Lower leg skin (tissue), 4 donors: ENCODE measurements around the gene FRMD1. TPM values are rescaled to one million over a fixed set of nuclear protein-coding genes. Genes with fewer than 3 reads are reported as not detected.

Experiments used
- DNase-seq, 2 donors: peaks; one replicate each; pipeline ENCODE4 v3.0.0-alpha.2; 2019; ENCODE audit warnings: low spot score in 2 of 2
- H3K4me3 ChIP-seq: fragments of 200-600 bp; sonication (generic); 2 replicates; pipeline ENCODE4 v1.5.1; 2017; ENCODE audit warnings: mild to moderate bottlenecking, low read depth; ENCODE audit not compliant: poor library complexity, severe bottlenecking
- POLR2A ChIP-seq, 2 donors: fragments of 450-650 bp; IDR thresholded peaks; one replicate each; pipeline ENCODE4 v1.6.1; 2016 to 2017; ENCODE audit warnings: antibody characterized with exemption in 2 of 2, mild to moderate bottlenecking in 1 of 2, moderate library complexity in 1 of 2
- WGBS, 2 donors: methylation state at CpG; one replicate each; pipeline ENCODE4 v1.1.5; 2018; 5-methylcytosine and 5-hydroxymethylcytosine counted together
- intact Hi-C: fragments of 100-400 bp; cut with DNase I; formaldehyde crosslinking; loops from one replicate; pipeline ENCODE4 v1.15.0; 2023; ENCODE audit warnings: low total_unique reads
- total RNA-seq, 4 donors: library from RNA; depleted of rRNA; stranded (reverse); fragments of >200 nt; gene quantifications; one replicate each; pipeline ENCODE4 v1.1.0, GENCODE V29; 2016
- TF ChIP-seq, protein P1 (sequence below), 3 donors: fragments of 450-650 bp; IDR thresholded peaks; one replicate each; pipeline ENCODE4 v1.5.1; 2016; ENCODE audit warnings: antibody characterized with exemption in 3 of 3, mild to moderate bottlenecking in 3 of 3, moderate library complexity in 2 of 3

Gene FRMD1
- total RNA-seq, 4 donors from 2014 or later = 0.32 to 1.2 (median 0.72) TPM

DNA sequence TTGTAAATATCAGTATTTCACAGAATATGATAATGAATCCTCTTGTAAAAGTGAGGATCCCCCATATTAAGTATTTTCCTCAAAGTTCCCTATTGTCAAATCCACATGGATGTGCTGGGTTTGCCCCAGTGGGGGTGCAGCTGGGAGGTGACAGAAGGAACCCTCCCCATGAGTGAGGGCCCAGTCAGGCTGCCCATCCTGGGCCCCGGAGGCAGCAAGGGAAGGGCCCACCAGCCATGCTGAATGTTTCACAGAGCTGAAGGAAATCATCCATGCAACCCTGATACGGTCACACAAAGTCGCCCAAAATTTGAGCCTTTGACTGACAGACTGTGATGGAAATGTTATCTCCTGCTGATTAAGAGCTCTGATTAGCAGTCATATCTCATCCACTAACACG lies 39.7 kb downstream of the FRMD1 start:
- H3K4me3 ChIP-seq = no peak overlapping the region
- DNase-seq = peak in 1 of 2 donors; percentile 26
- intact Hi-C loops = no loop called here
- TF ChIP-seq, protein P1, sequence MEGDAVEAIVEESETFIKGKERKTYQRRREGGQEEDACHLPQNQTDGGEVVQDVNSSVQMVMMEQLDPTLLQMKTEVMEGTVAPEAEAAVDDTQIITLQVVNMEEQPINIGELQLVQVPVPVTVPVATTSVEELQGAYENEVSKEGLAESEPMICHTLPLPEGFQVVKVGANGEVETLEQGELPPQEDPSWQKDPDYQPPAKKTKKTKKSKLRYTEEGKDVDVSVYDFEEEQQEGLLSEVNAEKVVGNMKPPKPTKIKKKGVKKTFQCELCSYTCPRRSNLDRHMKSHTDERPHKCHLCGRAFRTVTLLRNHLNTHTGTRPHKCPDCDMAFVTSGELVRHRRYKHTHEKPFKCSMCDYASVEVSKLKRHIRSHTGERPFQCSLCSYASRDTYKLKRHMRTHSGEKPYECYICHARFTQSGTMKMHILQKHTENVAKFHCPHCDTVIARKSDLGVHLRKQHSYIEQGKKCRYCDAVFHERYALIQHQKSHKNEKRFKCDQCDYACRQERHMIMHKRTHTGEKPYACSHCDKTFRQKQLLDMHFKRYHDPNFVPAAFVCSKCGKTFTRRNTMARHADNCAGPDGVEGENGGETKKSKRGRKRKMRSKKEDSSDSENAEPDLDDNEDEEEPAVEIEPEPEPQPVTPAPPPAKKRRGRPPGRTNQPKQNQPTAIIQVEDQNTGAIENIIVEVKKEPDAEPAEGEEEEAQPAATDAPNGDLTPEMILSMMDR (IDR thresholded peaks at IDR 0.05) = no peak
- WGBS, 2 donors = 92 to 94% methylated on average over 4 of the region's 4 CpGs

DNA sequence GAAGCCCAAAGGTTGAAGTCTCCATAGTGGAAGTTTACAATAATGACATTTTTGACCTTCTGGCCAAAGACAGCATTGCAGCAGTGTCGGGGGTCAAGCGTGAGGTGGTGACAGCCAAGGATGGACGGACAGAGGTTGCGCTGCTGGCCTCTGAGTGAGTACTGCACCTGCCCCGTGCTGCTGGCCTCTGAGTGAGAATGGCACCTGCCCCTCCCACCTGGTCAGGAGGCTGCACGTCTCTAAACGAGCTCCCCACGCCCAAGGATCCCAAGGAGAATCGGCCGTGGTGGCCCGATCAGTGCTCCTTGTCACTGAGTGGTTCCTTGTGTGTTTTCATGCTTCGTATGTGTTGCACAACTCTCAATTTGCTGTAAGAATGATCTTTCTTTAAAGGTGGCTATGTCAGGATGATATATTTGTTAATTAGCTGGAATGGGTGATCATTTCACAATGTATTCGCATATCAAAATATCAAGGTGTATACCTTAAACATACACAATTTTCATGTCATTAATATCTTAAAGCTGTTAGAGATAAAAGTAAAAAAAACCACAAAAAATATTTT lies 40.4 kb downstream of the FRMD1 start:
- peak in 1 of 2 donors; percentile 78 for DNase-seq
- WGBS, 2 donors = 80 to 93% methylated on average over 13 of the region's 13 CpGs
- TF ChIP-seq, protein P1 (IDR thresholded peaks at IDR 0.05) = no peak
- TF ChIP-seq POLR2A (IDR thresholded peaks at IDR 0.05) = no peak

DNA sequence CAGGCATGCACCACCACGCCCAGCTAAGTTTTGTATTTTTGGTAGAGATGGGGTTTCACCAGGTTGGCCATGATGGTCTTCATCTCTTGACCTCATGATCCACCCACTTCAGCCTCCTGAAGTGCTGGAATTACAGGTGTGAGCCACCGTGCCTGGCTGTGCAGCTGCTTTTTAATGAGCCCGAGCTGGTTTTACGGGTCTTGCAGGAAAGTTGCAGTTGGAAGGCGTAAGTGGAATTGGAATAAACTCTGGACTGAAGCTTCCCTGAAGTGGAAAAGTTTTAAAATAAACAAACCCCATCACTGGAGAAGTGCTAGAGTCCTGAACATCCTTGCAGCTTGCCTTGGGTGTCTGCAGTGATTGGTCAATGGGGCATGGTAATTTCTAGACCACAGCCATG lies 41.2 kb downstream of the FRMD1 start:
- peak in 1 of 2 donors; percentile 69 for DNase-seq
- no peak for TF ChIP-seq POLR2A (IDR thresholded peaks at IDR 0.05)
- TF ChIP-seq, protein P1 (IDR thresholded peaks at IDR 0.05) = no peak
- intact Hi-C loops = no loop called here
- H3K4me3 ChIP-seq = no peak overlapping the region
- WGBS, 2 donors = 59 to 61% methylated on average over 5 of the region's 5 CpGs

More for the DNA sequence above, 40.4 kb downstream of the FRMD1 start:
- H3K4me3 ChIP-seq = no peak overlapping the region
- intact Hi-C loops = no loop called here

DNA sequence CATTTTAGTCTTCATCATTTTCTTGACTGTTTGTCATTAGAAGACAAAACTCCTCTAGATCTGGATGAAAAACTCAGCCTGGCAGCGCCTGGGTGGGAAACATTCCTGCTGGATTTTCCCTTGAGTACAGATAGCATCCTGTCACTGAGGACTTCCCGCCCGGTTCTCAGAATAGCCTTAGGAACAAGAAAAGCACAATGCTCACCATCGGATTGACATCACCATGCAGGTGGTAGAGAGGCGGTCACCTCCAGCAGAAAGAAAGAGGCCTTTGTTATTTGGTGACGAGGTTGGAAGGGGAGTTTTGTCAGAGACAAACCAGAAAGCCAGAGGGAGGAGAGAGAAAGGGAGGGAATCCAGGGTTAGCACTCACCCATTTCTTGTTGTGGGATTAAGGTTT lies 41.8 kb downstream of the FRMD1 start:
- WGBS, 2 donors = 63 to 70% methylated on average over 6 of the region's 6 CpGs

DNA sequence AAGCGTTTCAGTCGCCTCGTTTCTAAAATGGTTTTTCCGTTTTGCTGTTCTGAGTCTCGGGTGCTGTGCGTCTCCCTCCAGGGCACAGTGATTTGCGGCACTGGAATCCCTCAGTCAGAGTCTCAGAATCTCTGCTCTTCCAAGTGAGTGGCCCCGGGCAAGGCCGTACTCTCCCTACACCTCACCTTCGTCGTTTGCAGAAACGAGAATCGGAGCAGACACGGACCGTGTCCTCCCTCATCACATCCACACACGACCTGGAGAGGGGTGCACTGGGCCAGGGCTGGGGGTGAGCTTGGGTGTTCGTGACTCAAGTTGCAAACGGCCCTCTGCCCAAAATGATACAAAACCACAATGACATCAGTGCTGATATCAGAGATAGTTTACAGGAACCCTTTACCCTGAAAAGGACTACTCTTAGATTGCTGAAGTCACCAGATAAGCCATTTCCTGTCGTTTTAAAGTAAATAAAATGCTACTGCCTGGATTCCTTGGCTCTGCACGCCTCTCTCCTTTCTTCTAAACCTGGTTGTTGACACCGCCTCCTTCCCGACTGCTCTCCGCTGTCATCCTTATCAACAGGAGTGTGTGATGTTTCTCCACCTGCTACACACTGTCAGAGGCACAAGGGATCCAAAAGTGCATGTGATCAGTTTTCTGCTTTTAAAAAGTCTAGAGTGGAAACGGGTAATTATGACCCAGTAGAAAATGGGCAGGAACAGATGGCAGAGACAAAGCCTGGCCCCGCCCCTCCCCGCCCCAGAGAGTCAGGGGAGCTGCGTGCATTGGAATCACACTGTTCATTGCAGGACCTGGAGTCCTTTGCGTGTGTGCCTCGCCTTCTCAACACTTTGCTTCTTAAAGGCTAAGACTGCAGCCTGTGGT lies 43.1 kb downstream of the FRMD1 start:
- no peak for TF ChIP-seq POLR2A (IDR thresholded peaks at IDR 0.05)
- TF ChIP-seq, protein P1 (IDR thresholded peaks at IDR 0.05) = no peak
- 21 to 51% methylated on average over 29 of the region's 29 CpGs for WGBS, 2 donors
- intact Hi-C loops = no loop called here
- no peak overlapping the region for H3K4me3 ChIP-seq
- DNase-seq = peak in 1 of 2 donors; percentile 86

More for the DNA sequence above, 41.8 kb downstream of the FRMD1 start:
- intact Hi-C loops = no loop called here
- no peak overlapping the region for H3K4me3 ChIP-seq
- TF ChIP-seq, protein P1 (IDR thresholded peaks at IDR 0.05) = no peak
- TF ChIP-seq POLR2A (IDR thresholded peaks at IDR 0.05) = no peak
- DNase-seq = peak in 1 of 2 donors; percentile 79
